Thyroid gland (tissue), 4 donors: Measurements from ENCODE around the gene MINDY4. TPM values are rescaled to one million over a fixed set of nuclear protein-coding genes. Genes with fewer than 3 reads are reported as not detected.
A peak's percentile ranks its signal among the peaks of the same experiment; 100 is the strongest.

Experiments used
- DNase-seq, 2 donors: peaks; one replicate each; pipeline ENCODE4 v3.0.0-alpha.2; 2019
- H3K27ac ChIP-seq, 3 donors: fragments of 200-600 bp; sonication (generic); 1 replicate in 2 of 3; 2 replicates in 1 of 3; pipeline ENCODE4 v1.5.1; 2016 to 2019; ENCODE audit warnings: mild to moderate bottlenecking in 1 of 3, moderate library complexity in 1 of 3
- H3K27me3 ChIP-seq: fragments of 200-600 bp; sonication (generic); one replicate; pipeline ENCODE4 v1.5.1; 2019
- H3K36me3 ChIP-seq, 2 donors: fragments of 200-600 bp; sonication (generic); one replicate each; pipeline ENCODE4 v1.5.1; 2016 to 2019
- H3K4me1 ChIP-seq, 2 donors: fragments of 200-600 bp; sonication (generic); one replicate each; pipeline ENCODE4 v1.5.1; 2017 to 2019
- H3K4me3 ChIP-seq, 3 donors: fragments of 200-600 bp; sonication (generic); replicated peaks in 1 of 3; 1 replicate in 2 of 3; 2 replicates in 1 of 3; pipeline ENCODE4 v1.5.1; 2016; ENCODE audit warnings: mild to moderate bottlenecking in 1 of 3
- H3K9me3 ChIP-seq: fragments of 200-600 bp; sonication (generic); one replicate; pipeline ENCODE4 v1.5.1; 2017
- POLR2A ChIP-seq, 2 donors: fragments of 450-650 bp; IDR thresholded peaks; one replicate each; pipeline ENCODE4 v1.6.1; 2017; ENCODE audit warnings: antibody characterized with exemption in 2 of 2, mild to moderate bottlenecking in 2 of 2, moderate library complexity in 1 of 2
- WGBS, 2 donors: methylation state at CpG; one replicate each; pipeline ENCODE4 v1.1.5; 2017; 5-methylcytosine and 5-hydroxymethylcytosine counted together
- intact Hi-C: fragments of 100-400 bp; cut with DNase I; formaldehyde crosslinking; loops from one replicate; pipeline ENCODE4 v1.15.1; 2023
- total RNA-seq, 4 donors: library from RNA; depleted of rRNA; stranded (reverse); fragments of >200 nt; gene quantifications; one replicate each; pipeline ENCODE4 v1.2.3, GENCODE V29; 2016
- TF ChIP-seq, protein P1 (sequence below), 6 experiments: fragments of 200-600 bp in 3 of 6; fragments of 450-650 bp in 3 of 6; sonication (generic) in 3 of 6; IDR thresholded peaks; one replicate each; pipeline ENCODE4 v1.5.1; 2016 to 2019; ENCODE audit warnings: antibody characterized with exemption in 6 of 6, mild to moderate bottlenecking in 2 of 6, inconsistent platforms in 1 of 6, moderate library complexity in 1 of 6

Gene MINDY4
- total RNA-seq: 10 to 100 TPM; 17.9 to 33.2 (median 29.7) TPM

- peak; percentile 83 to 86 for DNase-seq
- peaks cover 12 to 22% of the 10 kb centered on the region in 2 donors for H3K4me1 ChIP-seq
- 3 to 8% methylated on average over 10 to 18 of the region's 62 CpGs for WGBS, 2 donors
- no peaks in the 10 kb centered on the region for H3K36me3 ChIP-seq
- intact Hi-C loops: no loop called here
- H3K4me3 ChIP-seq: peak within 1 kb of the TSS; percentile 62 to 88 (median 81)
- TF ChIP-seq, protein P1, sequence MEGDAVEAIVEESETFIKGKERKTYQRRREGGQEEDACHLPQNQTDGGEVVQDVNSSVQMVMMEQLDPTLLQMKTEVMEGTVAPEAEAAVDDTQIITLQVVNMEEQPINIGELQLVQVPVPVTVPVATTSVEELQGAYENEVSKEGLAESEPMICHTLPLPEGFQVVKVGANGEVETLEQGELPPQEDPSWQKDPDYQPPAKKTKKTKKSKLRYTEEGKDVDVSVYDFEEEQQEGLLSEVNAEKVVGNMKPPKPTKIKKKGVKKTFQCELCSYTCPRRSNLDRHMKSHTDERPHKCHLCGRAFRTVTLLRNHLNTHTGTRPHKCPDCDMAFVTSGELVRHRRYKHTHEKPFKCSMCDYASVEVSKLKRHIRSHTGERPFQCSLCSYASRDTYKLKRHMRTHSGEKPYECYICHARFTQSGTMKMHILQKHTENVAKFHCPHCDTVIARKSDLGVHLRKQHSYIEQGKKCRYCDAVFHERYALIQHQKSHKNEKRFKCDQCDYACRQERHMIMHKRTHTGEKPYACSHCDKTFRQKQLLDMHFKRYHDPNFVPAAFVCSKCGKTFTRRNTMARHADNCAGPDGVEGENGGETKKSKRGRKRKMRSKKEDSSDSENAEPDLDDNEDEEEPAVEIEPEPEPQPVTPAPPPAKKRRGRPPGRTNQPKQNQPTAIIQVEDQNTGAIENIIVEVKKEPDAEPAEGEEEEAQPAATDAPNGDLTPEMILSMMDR (IDR thresholded peaks at IDR 0.05): no peak
- TF ChIP-seq POLR2A (IDR thresholded peaks at IDR 0.05): peak in 1 of 2 donors; percentile 56
- no peaks in the 10 kb centered on the region for H3K9me3 ChIP-seq
- peak within 1 kb of the TSS; percentile 62 to 83 (median 75) for H3K27ac ChIP-seq
- H3K27me3 ChIP-seq: no peaks in the 10 kb centered on the region
Measured at GRCh38 chr7:30771174-30771879, at the start of gene MINDY4. MINDY4 (plus strand) TSS chr7:30771417; CDS start chr7:30771494, 77 bp downstream.

DNA sequence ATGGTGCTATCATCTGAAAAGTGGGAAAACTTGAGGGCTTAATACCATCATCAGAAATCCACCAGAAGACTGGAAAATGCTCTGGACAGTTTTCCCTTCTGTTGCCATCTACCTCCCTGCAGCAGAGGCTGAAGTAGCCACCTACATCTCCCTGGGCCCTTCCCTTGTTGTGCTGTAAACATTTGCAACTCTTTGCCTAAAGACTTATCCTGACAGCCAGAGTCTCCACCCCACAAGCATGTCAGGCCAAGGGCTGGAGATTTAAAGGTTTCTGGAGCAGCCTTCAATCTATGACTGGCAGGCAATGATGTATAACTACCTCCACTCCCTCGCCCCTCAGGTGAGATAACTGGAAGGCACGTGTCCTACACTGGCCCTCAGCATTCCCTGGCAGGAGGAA, 49.0 kb upstream of the MINDY4 start:
- no peak for DNase-seq
- 85 to 100% methylated on average over 2 of the region's 2 CpGs for WGBS, 2 donors
- Histone ChIP-seq H3K4me3 (no peak overlapping the region), H3K9me3 (no peaks in the 10 kb centered on the region), H3K27ac (no peak overlapping the region), H3K27me3 (no peaks in the 10 kb centered on the region), H3K4me1 (no peaks in the 10 kb centered on the region), H3K36me3 (no peaks in the 10 kb centered on the region)
- intact Hi-C loops: no loop called here
- TF ChIP-seq, protein P1 (IDR thresholded peaks at IDR 0.05): no peak
- TF ChIP-seq POLR2A (IDR thresholded peaks at IDR 0.05): no peak

DNA sequence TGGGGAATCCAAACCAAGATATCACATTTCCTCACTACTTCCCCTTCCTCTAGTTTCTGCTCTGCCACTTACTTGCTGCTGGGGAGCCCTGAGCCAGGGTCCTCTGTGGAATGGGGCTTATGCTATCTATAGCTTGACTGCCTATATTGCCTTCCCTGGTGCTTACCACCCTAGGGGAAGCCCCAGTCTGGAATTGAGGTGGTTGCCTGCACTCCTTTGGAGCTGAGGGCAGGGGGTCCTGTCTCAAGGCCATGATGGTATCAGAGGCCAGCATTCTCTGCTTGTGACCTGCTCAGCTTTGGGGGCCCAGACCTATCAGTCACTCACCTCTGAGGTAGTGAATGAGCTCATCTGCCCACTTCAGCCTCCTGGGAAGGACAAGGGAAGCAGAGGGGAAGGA, 48.5 kb upstream of the MINDY4 start:
- no peaks in the 10 kb centered on the region for H3K27me3 ChIP-seq
- H3K27ac ChIP-seq: no peak overlapping the region
- TF ChIP-seq, protein P1 (IDR thresholded peaks at IDR 0.05): no peak
- TF ChIP-seq POLR2A (IDR thresholded peaks at IDR 0.05): no peak
- no peaks in the 10 kb centered on the region for H3K4me1 ChIP-seq
- no peaks in the 10 kb centered on the region for H3K36me3 ChIP-seq
- DNase-seq: no peak
- intact Hi-C loops: no loop called here
- H3K9me3 ChIP-seq: no peaks in the 10 kb centered on the region
- no peak overlapping the region for H3K4me3 ChIP-seq

GRCh38 chr7:30723776-30724175, 47.4 kb upstream of the MINDY4 start:
- intact Hi-C loops: no loop called here
- TF ChIP-seq, protein P1 (IDR thresholded peaks at IDR 0.05): no peak
- TF ChIP-seq POLR2A (IDR thresholded peaks at IDR 0.05): no peak
- no peak for DNase-seq
- no peak overlapping the region for H3K27ac ChIP-seq
- H3K27me3 ChIP-seq: no peaks in the 10 kb centered on the region
- no peak overlapping the region for H3K4me3 ChIP-seq
- H3K9me3 ChIP-seq: no peaks in the 10 kb centered on the region
- H3K4me1 ChIP-seq: no peaks in the 10 kb centered on the region
- no peaks in the 10 kb centered on the region for H3K36me3 ChIP-seq
- WGBS, 2 donors: 59 to 68% methylated on average over 3 to 4 of the region's 4 CpGs

GRCh38 chr7:30726296-30727006, 44.8 kb upstream of the MINDY4 start:
- intact Hi-C loops: no loop called here
- no peaks in the 10 kb centered on the region for H3K36me3 ChIP-seq
- no peaks in the 10 kb centered on the region for H3K27me3 ChIP-seq
- H3K4me3 ChIP-seq: no peak overlapping the region
- no peak for DNase-seq
- WGBS, 2 donors: 95 to 97% methylated on average over 7 of the region's 7 CpGs
- TF ChIP-seq POLR2A (IDR thresholded peaks at IDR 0.05): no peak
- TF ChIP-seq, protein P1 (IDR thresholded peaks at IDR 0.05): no peak
- H3K27ac ChIP-seq: no peak overlapping the region
- H3K4me1 ChIP-seq: no peaks in the 10 kb centered on the region
- no peaks in the 10 kb centered on the region for H3K9me3 ChIP-seq
